HG03565 (cell line): ENCODE results near the gene ARHGEF2.

Experiments
- ATAC-seq: cut with Tn5 transposase; IDR thresholded peaks from one replicate; pipeline ENCODE4 v1.9.1; 2021; ENCODE audit warnings: mild to moderate bottlenecking, moderate library complexity; ENCODE audit not compliant: unreplicated experiment

Gene ARHGEF2

GRCh38 chr1:155973723-155974122 is 4.6 kb downstream of the ARHGEF2 start:
- ATAC-seq = no peak

GRCh38 chr1:155971910-155972809 is 6.2 kb downstream of the ARHGEF2 start:
- no peak for ATAC-seq

DNA sequence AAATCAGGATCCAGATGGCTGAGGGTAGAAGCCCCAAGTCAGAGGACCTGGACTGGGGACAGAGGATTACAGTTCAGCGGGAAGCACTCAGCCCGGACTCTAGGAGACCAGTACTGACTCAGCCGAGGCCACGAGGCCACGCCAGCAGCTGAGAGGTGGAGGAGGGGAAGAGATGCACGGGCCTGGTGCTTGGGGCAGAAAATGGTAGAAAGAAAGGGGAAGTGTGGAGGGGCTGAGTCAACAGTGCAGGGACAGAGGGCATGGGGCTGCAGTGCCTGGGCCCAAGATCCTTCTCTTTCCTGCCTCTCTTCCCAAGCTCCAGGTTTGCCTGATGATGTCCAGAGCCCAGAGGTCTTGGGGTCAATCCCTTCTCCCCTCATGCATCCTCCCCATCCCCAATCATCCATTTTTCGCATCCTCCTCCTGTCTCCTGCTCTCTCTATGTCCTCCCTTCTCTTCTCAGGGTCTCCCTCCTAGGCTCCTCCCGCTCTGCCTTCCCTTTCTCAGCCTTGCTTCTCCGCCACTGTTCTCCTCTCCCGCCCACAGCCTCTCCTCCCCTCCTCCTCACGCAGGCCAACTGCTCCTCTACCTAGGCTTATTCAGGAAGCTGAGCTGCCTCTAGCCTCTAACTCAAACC is 7.7 kb downstream of the ARHGEF2 start:
- no peak for ATAC-seq

DNA sequence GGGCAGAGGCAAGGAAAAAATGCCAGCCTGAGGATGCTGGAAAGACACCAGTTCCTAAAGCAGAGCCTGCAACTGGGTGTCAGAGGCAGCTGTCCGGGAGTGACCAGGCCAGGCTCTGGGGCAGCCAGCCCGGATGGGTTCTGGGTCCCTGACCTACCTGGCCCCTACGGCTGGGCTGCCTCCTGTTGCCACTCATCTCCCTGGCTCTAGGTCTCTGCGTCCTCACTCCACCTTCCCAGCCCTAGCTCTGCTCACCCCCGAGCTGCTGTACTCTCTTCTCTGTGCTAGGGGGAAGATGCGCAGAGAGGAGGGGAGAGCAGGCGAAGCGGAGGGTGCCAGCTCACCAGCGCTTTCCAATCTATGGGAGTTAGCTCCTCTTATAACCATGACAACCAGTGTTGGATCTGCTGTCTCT is 9.0 kb downstream of the ARHGEF2 start:
- ATAC-seq = no peak

GRCh38 chr1:155968670-155969069 is 9.7 kb downstream of the ARHGEF2 start:
- no peak for ATAC-seq

DNA sequence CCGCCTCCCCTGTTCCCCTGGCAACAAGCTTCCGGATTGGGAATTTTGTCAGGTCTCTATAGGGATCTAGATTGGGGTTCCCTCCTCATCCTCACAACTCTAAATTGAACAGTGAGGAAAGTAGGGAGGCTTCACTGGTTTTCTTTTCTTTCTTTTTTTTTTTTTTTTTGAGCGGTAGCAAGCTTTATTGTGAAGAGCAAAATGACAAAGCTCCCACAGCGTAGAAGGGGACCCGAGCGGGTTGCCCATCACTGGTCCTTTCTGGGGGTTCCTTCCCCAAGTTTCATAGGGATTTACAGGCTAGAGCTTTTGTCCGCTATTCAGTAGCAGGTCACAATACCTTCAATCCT is 10.3 kb downstream of the ARHGEF2 start:
- ATAC-seq = no peak

GRCh38 chr1:155967341-155968050 is 10.9 kb downstream of the ARHGEF2 start:
- no peak for ATAC-seq

GRCh38 chr1:155966750-155967149 is 11.6 kb downstream of the ARHGEF2 start:
- ATAC-seq = no peak

- ATAC-seq = no peak
Observed at GRCh38 chr1:155966135-155966534, 12.2 kb downstream of the ARHGEF2 start.

DNA sequence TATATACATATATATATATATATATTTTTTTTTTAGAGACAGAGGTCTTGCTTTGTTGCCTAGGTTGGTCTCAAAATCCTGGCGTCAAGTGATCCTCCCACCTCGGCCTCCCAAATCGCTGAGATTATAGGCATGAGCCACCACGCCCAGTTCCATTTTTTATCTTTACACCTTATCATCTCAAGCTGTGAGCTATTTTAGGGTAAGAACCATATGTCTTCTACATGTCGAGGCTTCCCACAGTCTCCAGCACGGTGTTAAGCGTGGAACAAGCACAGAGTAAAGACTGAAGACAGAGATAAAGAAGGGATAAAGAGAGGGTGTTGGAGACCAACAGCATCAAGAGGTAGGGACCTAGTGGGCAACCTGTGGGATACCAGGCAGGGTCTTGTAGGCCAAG is 14.2 kb downstream of the ARHGEF2 start:
- ATAC-seq = no peak

DNA sequence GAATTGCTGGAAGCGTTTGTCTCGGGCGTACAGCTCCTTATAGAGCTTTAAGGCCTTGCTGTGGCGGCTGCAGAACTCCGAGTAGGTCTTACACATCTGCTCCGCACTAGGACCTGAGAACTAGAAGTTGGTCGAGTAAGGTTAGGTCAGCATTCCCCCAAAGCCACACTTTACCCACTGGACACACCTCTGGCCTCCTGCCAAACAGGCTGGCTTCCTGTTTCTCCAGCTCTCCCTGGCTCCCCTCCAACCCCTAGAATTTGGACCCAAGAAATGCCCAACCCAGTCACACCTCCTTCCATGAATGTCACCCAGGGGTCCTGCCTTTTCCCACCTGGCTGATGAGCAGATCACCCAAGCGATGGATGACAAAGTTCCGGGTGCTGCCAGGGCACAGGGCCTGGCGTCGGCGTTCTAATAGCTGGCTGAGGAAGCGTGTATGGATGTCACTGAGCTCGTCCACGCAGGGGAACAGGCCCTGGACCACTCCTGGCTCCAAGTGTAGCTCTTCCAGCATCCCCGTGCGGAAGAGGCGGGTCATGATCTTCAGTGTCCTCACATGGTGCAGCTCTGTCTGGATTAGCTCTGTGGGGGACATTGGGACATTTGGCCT is 15.6 kb downstream of the ARHGEF2 start:
- no peak for ATAC-seq

DNA sequence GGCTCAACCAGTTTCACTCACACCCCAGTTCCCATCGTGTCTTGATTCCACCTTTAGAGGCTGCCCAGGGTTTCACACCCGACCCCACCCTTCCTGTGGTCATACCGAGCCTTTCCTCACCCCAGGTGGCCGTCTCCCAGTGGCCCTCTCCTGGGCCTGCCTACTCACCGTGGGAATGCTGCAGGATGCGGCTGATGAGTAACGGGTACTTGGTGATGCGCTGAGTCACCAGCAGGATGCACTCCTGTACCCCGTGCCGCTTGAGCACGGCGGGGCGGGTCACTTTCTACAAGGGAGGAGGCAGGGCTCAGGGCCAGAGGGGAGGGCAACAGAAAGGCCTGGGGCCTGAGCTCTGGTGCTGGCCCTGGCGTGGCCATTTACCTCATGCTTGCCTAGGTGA is 16.4 kb downstream of the ARHGEF2 start:
- no peak for ATAC-seq

- no peak for ATAC-seq
Observed at GRCh38 chr1:155960081-155960745, 18.1 kb downstream of the ARHGEF2 start.

GRCh38 chr1:155957411-155957915 is 20.9 kb downstream of the ARHGEF2 start:
- no peak for ATAC-seq

- no peak for ATAC-seq
Observed at GRCh38 chr1:155954645-155955044, 23.7 kb downstream of the ARHGEF2 start.

- no peak for ATAC-seq
Observed at GRCh38 chr1:155952505-155952890, 25.8 kb downstream of the ARHGEF2 start.

DNA sequence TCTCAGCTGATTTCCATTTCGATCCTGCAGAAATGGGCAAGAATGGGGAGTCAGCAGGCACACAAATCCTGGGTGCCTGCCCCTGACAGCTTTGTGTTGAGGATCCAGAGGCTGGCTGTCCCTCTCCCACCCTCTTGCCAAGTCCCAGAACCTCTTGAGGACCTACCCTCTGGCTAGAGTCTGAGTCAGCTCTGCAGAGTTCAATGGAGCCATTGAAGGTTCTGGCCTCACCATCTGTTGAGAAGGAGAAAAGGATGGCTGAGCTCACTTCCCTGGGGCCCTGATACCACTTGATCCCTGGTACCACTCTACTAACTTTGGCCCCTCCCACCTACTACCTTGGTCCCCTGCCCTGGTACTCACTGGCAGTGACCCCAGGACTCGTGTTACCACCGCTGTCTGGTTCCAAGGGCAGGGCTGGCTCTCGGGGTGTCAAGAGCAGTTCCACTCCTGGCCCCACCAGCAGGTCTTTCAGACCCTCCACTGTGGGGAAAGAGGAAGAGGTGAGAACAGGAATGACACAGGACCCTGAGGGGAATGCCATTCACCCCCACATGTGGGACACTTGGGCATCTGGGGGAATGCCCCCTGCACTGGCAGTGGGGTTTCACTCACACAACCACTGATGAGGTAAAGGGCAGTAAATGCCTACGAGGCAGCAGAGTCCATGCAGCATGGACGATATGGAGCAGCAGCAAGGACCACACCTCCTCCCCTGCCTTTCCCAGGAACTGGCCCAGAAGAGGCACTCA is 26.4 kb downstream of the ARHGEF2 start:
- no peak for ATAC-seq

DNA sequence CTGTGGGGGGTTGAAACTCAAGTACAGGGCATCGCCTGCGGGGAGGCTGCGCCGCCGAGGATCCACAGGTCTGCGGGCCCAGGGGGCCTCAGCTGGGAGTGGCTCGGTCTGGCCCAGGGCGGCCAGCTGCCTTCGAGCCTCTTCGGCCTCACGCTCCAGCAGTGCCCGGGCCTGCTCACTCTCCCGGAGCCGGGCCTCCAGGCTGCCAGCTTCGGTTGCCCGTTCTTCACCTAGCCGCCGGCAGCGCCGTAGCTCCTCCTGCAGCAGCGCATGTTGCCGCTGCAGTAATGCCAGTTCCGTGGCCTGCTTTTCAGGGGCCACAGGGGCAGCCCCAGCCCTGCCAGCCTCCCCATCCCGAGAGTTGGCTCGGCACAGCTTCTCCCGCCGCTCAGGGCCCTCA is 27.5 kb downstream of the ARHGEF2 start:
- no peak for ATAC-seq

- no peak for ATAC-seq
Observed at GRCh38 chr1:155947741-155948140, 30.6 kb downstream of the ARHGEF2 start.

DNA sequence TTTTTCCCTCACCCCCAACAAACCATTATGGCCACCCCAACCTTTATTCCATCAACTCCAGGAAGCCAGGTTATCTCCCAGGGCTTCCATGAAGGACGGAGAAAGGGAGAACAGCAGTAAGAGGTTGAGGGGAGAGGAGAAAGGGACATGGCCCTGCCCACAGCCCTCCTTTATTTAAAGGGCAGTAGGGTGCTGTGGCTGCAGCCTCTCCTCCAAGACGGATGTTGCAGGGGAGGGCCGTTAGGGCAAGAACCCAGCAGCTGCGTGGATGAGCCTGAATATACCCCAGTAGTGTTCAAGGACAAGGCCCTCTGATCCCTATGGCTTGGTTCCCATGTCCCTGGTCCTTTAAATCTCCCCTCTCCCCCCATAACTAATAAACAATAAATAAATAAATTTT is 31.1 kb downstream of the ARHGEF2 start:
- no peak for ATAC-seq
